A549 (cell line): Measurements from ENCODE around the gene TMEM244.

ENCODE experiments used
- CTCF ChIP-seq: fragments of >200 bp; sonication (Bioruptor Twin); formaldehyde crosslinking; IDR thresholded peaks from 3 replicates; pipeline ENCODE4 v1.5.1; 2016
- EP300 ChIP-seq, 2 experiments: fragments of >200 bp; sonication (Bioruptor Twin); formaldehyde crosslinking; IDR thresholded peaks; 2 replicates in 1 of 2; 3 replicates in 1 of 2; pipeline ENCODE4 v1.6.1; 2016 to 2017
- GATA3 ChIP-seq: IDR thresholded peaks from 2 replicates; pipeline ENCODE4 v1.6.1; 2012; ENCODE audit warnings: borderline replicate concordance
- NFE2L2 ChIP-seq: fragments of 150-350 bp; conservative IDR thresholded peaks from 2 replicates; pipeline ENCODE4 v1.6.1; 2014; ENCODE audit warnings: low read length
- POLR2A ChIP-seq: IDR thresholded peaks from 2 replicates; pipeline ENCODE4 v1.6.1; 2012; ENCODE audit warnings: mild to moderate bottlenecking, low read length
- REST ChIP-seq: fragments of 200-600 bp; sonication (generic); IDR thresholded peaks from 2 replicates; pipeline ENCODE4 v1.6.1; 2016; ENCODE audit warnings: antibody characterized with exemption, mild to moderate bottlenecking, moderate library complexity
- RNF2 ChIP-seq: fragments of 200-600 bp; sonication (generic); IDR thresholded peaks from 2 replicates; pipeline ENCODE4 v1.6.1; 2016; ENCODE audit warnings: low read depth, mild to moderate bottlenecking, antibody characterized with exemption, moderate library complexity, borderline replicate concordance

- TF ChIP-seq POLR2A (no peak), REST (no peak), CTCF (no peak), NFE2L2 (no peak), RNF2 (no peak), EP300 (IDR thresholded peaks at IDR 0.05) (no peak), GATA3 (no peak)
These were observed 16.8 kb downstream of the TMEM244 start for GRCh38 chr6:129844118-129844891.
